GM19238 (cell line): Measurements from ENCODE around the gene CYBRD1.
"Not testable (repeated sequence)": the region's sequence is repeated elsewhere in the genome, so short reads cannot be mapped to it uniquely, and the experiment has no call there.

Experiments used
- DNase-seq: peaks from one replicate; pipeline ENCODE4 v3.0.0; 2011; ENCODE audit warnings: low spot score; ENCODE audit not compliant: insufficient read length

The CYBRD1 gene

DNA sequence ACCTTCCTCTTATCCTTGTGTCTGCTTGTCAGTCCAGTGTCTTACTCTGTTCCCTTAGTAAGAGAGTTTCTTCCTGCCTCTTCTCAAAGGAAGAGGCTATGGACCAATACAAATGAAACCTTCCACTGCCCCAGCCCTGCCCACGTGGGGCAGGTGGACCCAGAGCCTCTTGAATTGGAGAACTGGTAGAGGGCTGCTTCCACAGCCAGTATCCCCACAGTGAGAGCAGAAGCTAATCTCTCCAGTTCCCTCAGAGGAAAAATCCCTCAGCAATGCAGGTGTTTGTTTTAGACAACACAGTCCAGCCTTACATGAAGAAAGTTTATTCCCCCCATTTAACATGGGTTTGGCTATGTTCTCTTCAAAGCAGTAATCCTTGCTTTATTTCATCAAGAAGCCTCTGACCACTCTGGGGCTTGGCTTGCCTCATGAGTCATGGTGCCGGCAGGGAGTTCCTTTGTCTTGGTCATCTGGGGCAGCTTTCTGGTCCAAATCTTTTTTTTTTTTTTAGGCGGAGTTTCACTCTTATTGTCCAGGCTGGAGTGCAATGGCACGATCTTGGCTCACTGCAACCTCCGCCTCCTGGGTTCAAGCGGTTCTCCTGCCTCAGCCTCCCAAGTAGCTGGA is 6.5 kb upstream of the CYBRD1 start:
- DNase-seq = no peak

GRCh38 chr2:171516793-171517192 is 5.5 kb upstream of the CYBRD1 start:
- DNase-seq = no peak

DNA sequence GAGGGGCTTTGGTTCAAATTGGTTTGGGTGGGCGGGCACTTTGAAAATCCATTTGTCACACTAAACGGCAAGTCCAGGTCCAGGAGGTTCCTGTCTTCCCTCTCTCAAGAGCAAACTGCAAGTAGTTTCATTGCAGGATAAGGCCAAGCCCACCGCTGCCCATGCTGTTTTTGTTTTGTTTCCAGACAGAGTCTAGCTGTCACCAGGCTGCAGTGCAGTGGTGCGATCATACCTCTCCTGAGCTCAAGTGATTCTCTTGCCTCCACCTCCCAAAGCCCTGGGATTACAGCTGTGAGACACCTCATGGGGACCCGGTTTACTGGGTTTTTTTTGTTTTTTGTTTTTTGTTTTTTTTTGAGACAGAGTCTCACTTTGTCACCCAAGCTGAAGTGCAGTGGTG is 1.8 kb upstream of the CYBRD1 start:
- DNase-seq = no peak

DNA sequence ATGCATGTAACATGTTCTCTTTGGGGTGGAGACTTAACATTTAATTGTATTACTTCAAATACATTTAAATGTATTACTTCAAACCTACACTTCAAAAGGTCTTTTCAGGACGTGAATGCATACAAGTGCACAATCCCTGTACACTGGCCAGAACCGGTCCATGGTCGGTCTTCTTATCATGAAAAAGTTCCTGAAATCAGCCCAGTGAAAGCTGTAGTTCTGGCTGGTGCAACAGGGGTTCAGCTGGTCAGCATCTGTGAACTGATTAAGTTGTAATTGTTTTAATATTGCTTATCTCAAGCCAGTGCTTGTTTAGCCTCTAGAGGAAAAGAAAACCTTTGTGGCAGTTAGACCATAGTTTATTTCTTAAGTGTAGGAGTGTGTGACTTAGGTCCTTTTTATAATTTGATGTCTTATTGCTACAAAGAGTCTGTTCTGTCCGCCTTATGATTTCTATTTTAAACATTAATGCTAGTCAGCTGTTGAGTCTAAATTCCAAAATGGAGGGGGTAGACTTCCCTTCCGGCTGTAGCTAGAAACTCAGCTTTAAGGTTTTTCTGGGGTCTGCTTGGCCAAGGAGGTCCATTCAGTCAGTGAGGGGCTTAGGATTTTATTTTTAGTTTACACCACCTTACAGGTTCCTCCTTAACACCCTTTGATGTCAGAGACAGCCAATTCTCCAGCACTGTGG is 768 bp upstream of the CYBRD1 start:
- no peak for DNase-seq

DNA sequence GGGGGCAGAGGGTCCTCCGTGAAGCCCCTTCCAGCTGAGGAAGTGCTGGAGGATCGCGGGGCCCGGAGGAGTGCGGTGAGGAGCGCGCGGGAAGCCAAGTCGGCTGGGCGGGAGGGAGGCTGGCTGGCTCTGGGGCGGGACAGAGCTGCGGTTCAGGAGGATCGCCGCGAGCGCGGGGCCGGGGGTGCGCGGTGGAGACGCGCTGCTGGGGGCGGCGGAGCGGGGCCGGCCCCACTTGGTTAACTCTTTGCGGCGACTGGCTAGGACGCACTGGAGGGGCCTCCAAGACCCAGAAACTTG is 464 bp downstream of the CYBRD1 start:
- DNase-seq = no peak

DNA sequence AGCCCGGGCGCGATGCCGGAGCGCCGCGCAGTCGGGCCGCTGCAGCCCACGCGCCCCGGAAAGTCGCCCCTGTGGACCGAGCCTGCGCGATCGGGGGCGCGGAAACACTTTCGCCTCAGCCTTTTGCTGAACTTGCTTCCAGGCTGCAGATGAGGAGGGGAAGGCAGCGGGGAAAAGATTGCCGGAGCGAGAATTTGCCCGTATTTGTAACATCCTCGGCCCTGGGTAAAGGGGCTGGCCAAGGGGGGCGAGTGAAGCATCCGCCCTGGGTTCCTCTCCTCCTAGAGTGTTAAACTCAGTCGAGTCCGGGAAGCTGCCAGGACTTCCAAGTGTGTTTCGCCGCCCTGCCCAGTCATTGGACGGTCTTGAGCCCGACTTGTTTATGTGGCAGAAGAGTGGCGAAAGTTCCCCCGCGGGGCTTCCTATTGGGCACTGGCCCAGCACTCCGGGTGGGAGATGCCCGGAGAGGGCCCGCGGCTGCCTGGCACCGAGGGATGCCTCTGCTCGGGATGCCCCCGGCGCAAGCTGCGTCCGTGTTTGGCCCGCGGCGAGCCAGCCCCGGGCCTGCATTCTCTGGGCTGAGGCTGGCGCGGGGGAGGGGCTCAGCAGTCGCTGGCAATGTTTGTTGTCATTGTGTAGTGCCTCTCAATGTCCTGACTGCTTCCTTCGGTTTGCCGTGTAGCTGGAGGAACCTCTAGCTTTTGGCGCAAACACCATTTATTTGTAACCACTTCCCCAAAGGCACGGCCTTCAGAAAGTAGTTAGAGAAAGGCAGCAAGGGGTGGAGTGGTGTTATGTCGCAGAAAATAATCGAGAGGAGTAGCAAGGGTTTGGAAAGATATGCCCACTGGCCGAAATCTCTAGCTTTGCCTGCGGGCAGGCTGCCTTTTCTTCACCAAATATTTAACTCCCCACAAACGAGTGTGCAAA is 1.1 kb downstream of the CYBRD1 start:
- peak; percentile 27 for DNase-seq

DNA sequence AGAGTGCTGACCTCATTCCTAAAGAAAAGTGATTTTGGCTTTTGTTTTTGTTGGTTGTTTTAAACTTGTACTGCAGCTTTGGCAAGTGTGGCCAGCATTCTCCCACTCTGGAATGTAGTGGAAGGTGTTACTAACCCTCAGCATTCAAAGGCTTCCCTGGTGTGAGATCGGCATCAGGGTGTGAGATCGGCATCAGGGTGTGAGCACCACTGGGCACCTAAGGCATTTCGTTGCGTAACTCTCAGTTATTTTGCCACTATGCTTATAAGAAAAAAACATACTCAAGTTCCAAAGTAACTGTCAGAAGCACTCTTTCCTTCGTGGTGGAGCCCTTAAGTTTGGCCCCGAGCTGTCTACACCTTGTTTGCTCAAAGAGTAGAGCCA is 1.7 kb downstream of the CYBRD1 start:
- no peak for DNase-seq

- DNase-seq = no peak
Observed at GRCh38 chr2:171529914-171530313, 7.6 kb downstream of the CYBRD1 start.

- DNase-seq = no peak
Observed at GRCh38 chr2:171530378-171530777, 8.1 kb downstream of the CYBRD1 start.

DNA sequence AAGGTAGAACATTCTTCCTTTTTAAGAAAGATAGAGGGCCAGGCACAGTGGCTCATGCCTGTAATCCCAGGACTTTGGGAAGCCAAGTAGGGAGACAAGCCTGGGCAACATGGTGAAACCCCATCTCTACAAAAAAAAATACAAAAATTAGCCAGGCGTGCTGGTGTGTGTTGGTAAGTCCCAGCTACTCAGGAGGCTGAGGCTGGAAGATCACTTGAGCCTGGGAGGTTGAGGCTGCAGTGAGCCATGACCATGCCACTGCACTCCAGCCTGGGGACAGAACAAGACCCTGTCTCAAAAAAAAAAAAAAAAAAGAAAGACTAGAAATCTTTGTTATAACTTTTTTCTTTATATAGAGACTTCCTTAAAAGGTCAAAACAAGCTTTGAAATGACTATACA is 8.6 kb downstream of the CYBRD1 start:
- DNase-seq = not testable (repeated sequence)

DNA sequence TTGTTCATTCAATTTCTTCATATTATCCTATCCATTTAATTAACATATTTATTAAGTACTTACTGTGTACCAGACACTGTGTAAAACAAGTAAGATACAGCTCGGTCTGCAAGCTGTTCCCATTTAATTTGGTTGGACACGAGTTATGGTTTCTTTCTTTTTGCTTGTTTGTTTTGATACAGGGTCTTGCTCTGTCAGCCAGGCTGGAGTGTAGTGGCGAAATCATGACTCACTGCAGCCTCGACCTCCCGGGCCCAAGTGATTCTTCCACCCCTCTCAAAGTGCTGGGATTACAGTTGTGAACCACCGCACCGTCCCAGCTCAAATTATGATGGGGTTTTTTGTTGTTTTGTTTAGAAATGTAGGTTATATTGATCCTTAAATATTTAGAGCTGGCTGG is 9.0 kb downstream of the CYBRD1 start:
- no peak for DNase-seq

GRCh38 chr2:171531836-171532450 is 9.7 kb downstream of the CYBRD1 start:
- no peak for DNase-seq

- no peak for DNase-seq
Observed at GRCh38 chr2:171533331-171533730, 11.1 kb downstream of the CYBRD1 start.

- not testable (repeated sequence) for DNase-seq
Observed at GRCh38 chr2:171535528-171535927, 13.3 kb downstream of the CYBRD1 start.

GRCh38 chr2:171540437-171540836 is 18.2 kb downstream of the CYBRD1 start:
- no peak for DNase-seq

DNA sequence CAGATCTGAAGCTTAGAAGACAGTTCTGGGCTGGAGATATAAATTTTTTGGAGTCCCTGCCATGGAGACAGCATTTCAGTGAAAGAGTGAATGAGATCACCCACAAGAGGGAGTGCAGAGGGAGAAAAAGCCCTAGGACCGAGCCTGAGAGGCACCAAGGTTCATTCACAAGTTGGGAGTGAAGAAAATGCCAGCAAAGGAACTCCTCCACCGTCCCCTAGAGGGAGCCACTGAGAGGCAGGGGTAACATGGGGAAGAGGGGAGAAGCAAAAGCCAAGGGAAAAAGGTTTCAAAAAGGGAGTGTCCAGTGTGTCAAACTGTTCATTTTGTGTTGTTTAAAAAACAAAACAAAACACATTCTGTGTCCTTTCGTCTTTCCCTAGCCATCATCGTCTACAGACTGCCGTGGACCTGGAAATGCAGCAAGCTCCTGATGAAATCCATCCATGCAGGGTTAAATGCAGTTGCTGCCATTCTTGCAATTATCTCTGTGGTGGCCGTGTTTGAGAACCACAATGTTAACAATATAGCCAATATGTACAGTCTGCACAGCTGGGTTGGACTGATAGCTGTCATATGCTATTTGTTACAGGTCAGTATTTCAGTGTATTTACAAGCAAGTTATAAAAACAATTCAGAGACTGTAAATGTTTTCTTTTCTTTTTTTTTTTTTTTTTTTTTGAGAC is 19.1 kb downstream of the CYBRD1 start:
- DNase-seq = no peak

DNA sequence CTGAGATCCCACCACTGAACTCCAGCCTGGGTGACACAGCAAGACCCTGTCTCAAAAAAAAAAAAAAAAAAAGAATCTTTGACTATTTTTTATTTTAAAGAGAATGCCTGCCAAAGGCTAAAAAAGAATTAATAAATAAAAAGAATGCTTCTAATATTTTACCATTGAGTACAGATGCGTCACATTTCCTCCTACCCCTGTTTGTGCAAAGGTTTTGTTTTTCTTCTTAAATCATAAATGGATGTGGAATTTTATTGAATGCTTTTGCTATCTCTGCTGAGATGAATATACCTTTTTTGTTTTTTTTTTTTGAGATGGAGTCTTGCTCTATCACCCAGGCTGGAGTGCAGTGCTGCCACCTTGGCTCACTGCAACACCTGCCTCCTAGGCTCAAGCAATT is 22.8 kb downstream of the CYBRD1 start:
- DNase-seq = no peak

DNA sequence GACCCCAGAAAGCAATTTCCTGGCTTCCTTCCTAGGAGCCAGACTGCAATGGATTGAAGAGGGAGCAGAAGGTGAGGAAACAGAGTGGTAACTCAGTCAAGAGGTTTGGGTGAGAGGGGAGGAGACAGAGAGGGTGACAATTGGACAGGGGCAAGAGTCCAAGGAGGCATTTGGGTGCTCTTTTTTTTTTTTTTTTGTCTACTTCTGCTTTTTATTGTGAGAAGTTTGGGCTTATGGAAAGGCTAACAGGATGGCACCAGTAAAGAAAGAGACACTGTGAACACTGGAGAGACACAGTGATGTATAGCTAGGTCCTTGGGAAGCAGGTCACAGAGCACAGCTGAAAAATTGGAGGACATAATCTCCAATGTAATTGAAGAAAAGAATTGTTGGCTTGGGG is 25.0 kb downstream of the CYBRD1 start:
- DNase-seq = no peak

DNA sequence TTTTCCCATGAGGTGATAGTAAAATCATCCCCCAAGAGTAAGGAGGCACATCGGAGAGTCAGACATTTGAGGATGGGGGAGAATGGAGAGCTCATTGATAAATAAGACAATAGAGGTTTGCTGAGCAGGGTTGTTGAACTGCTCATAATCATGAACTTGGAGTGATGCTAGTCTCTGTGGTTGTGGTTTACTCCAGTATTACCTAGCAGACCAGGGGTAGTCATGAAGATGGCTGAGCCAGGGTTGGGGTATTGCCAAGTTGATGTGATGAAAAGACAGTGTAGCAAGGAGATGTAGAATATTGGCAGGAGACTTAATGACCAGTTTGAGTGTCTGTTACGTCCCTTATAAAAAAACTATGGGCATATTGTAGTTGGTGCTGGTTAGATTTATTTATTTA is 25.4 kb downstream of the CYBRD1 start:
- no peak for DNase-seq

- no peak for DNase-seq
Observed at GRCh38 chr2:171550613-171551012, 28.3 kb downstream of the CYBRD1 start.

DNA sequence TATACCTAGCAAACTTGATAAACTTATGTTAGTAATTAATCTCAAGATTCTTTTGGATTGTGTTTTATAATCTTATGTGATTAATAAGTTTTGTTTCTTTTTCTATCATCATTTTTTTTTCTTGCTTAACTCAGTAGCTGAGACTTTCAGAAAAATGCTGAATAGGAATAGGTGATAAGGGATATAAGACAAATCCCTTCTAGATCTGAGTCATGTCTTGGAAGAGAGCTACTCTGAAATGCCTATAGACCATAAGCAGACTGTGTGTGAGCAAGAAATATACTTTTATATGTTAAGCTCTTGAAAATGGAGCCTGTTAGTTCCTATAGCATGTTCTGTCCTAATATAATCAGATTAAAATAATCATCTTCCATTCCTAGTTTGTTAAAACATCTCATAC is 29.6 kb downstream of the CYBRD1 start:
- no peak for DNase-seq

DNA sequence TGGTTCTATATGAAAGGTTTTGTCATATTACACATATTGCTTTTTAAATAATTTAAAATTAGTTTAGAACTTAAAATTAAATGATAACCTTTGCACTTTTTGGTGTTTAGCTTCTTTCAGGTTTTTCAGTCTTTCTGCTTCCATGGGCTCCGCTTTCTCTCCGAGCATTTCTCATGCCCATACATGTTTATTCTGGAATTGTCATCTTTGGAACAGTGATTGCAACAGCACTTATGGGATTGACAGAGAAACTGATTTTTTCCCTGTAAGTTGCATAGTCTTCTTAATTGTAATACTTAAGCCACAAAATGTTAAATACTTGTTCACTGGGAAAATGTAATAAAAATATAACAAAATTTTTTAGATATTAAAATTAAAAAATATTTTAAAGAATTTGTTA is 31.0 kb downstream of the CYBRD1 start:
- no peak for DNase-seq
